Eye (tissue), 1 donor: Measurements from ENCODE around the gene SWSAP1.

Experiments used
- DNase-seq: peaks from one replicate; pipeline ENCODE4 v3.0.0-alpha.2; 2015

The SWSAP1 gene

GRCh38 chr19:11355160-11356073 lies 19.0 kb upstream of the SWSAP1 start, which contains the start of gene PLPPR2:
Gene PLPPR2 (plus strand): TSS chr19:11355432. CDS start chr19:11357674, 2,242 bp downstream.
- peak; percentile 94 for DNase-seq

GRCh38 chr19:11356074-11356397 lies 18.4 kb upstream of the SWSAP1 start:
- no peak for DNase-seq

GRCh38 chr19:11356676-11357550 lies 17.6 kb upstream of the SWSAP1 start:
- no peak for DNase-seq

GRCh38 chr19:11359421-11359820 lies 15.0 kb upstream of the SWSAP1 start:
- no peak for DNase-seq

GRCh38 chr19:11361037-11361770 lies 13.3 kb upstream of the SWSAP1 start:
- peak; percentile 90 for DNase-seq

GRCh38 chr19:11361771-11362731 lies 12.4 kb upstream of the SWSAP1 start:
- DNase-seq: no peak

GRCh38 chr19:11363881-11364280 lies 10.6 kb upstream of the SWSAP1 start:
- DNase-seq: no peak

- no peak for DNase-seq
These were observed 10.1 kb upstream of the SWSAP1 start for GRCh38 chr19:11364296-11364904.

GRCh38 chr19:11364935-11365334 lies 9.5 kb upstream of the SWSAP1 start:
- DNase-seq: no peak

GRCh38 chr19:11365557-11366117 lies 8.8 kb upstream of the SWSAP1 start:
- DNase-seq: no peak

GRCh38 chr19:11367528-11367927 lies 6.9 kb upstream of the SWSAP1 start:
- DNase-seq: no peak

GRCh38 chr19:11370744-11371143 lies 3.7 kb upstream of the SWSAP1 start:
- DNase-seq: no peak

- peak; percentile 95 for DNase-seq
These were observed 1.1 kb upstream of the SWSAP1 start for GRCh38 chr19:11373166-11373884.

GRCh38 chr19:11373885-11374432 lies 507 bp upstream of the SWSAP1 start:
- no peak for DNase-seq

GRCh38 chr19:11375143-11375948 lies 880 bp downstream of the SWSAP1 start:
- no peak for DNase-seq

- no peak for DNase-seq
These were observed 2.8 kb downstream of the SWSAP1 start for GRCh38 chr19:11377237-11377636.

- no peak for DNase-seq
These were observed 3.3 kb downstream of the SWSAP1 start for GRCh38 chr19:11377756-11378155.

- DNase-seq: peak; percentile 79
These were observed 4.1 kb downstream of the SWSAP1 start for GRCh38 chr19:11378319-11379189.
